Measurements from ENCODE around the gene NIPAL1.

NIPAL1 gene

GRCh38 chr4:48022192-48022799, 5.7 kb downstream of the NIPAL1 start:
- Histone ChIP-seq H3K9me3 (ENCODE audit: insufficient read depth, low read depth, low read length) (no peaks in the 10 kb centered on the region), H2AFZ (ENCODE audit: low read length) (no peak overlapping the region), H3K9ac (ENCODE audit: low read depth, low read length, poor library complexity, severe bottlenecking) (no peak overlapping the region), H4K20me1 (ENCODE audit: insufficient read depth, low read length, poor library complexity, severe bottlenecking) (no peaks in the 10 kb centered on the region), H3K4me2 (ENCODE audit: low read depth, low read length, poor library complexity, severe bottlenecking) (no peak overlapping the region), H3K4me1 (ENCODE audit: insufficient read depth, low read length, poor library complexity, severe bottlenecking) (no peaks in the 10 kb centered on the region), H3F3A (ENCODE audit: low read depth) (no peaks in the 10 kb centered on the region), H3K27me3 (ENCODE audit: insufficient read depth, low read length, poor library complexity, severe bottlenecking) (peaks cover 13% of the 10 kb centered on the region), H3K36me3 (ENCODE audit: insufficient read depth, low read length) (no peaks in the 10 kb centered on the region), H3K4me3 (ENCODE audit: low read length, poor library complexity, severe bottlenecking) (no peak overlapping the region), H3K79me2 (ENCODE audit: insufficient read depth, low read length) (no peaks in the 10 kb centered on the region), H3K9me2 (replicated peaks; ENCODE audit: low read depth, low read length) (no peaks in the 10 kb centered on the region)
- no peak for TF ChIP-seq CTCF (conservative IDR thresholded peaks at IDR 0.05; ENCODE audit: low read length)
- no peak for TF ChIP-seq EZH2phosphoT487 (IDR thresholded peaks at IDR 0.05; ENCODE audit: borderline replicate concordance)

- Histone ChIP-seq H4K20me1 (ENCODE audit: insufficient read depth, low read length, poor library complexity, severe bottlenecking) (no peaks in the 10 kb centered on the region), H3K36me3 (ENCODE audit: insufficient read depth, low read length) (no peaks in the 10 kb centered on the region)
These were observed 8.0 kb downstream of the NIPAL1 start for GRCh38 chr4:48024522-48024921.

GRCh38 chr4:48025005-48025404, 8.4 kb downstream of the NIPAL1 start:
- no peak overlapping the region for H2AFZ ChIP-seq (ENCODE audit: low read length)
- H3K9me2 ChIP-seq (replicated peaks; ENCODE audit: low read depth, low read length), result no peaks in the 10 kb centered on the region
- no peaks in the 10 kb centered on the region for H3K79me2 ChIP-seq (ENCODE audit: insufficient read depth, low read length)
- H3K4me1 ChIP-seq (ENCODE audit: insufficient read depth, low read length, poor library complexity, severe bottlenecking), result no peaks in the 10 kb centered on the region
- TF ChIP-seq EZH2phosphoT487 (IDR thresholded peaks at IDR 0.05; ENCODE audit: borderline replicate concordance) (no peak), CTCF (conservative IDR thresholded peaks at IDR 0.05; ENCODE audit: low read length) (no peak)
- H3F3A ChIP-seq (ENCODE audit: low read depth), result no peaks in the 10 kb centered on the region
- H3K9ac ChIP-seq (ENCODE audit: low read depth, low read length, poor library complexity, severe bottlenecking), result no peak overlapping the region
- no peaks in the 10 kb centered on the region for H3K36me3 ChIP-seq (ENCODE audit: insufficient read depth, low read length)
- no peaks in the 10 kb centered on the region for H3K27me3 ChIP-seq (ENCODE audit: insufficient read depth, low read length, poor library complexity, severe bottlenecking)
- H3K4me3 ChIP-seq (ENCODE audit: low read length, poor library complexity, severe bottlenecking), result no peak overlapping the region
- no peaks in the 10 kb centered on the region for H4K20me1 ChIP-seq (ENCODE audit: insufficient read depth, low read length, poor library complexity, severe bottlenecking)
- no peak overlapping the region for H3K4me2 ChIP-seq (ENCODE audit: low read depth, low read length, poor library complexity, severe bottlenecking)
- no peaks in the 10 kb centered on the region for H3K9me3 ChIP-seq (ENCODE audit: insufficient read depth, low read depth, low read length)

More at GRCh38 chr4:48024522-48024921, 8.0 kb downstream of the NIPAL1 start:
- no peaks in the 10 kb centered on the region for H3K79me2 ChIP-seq (ENCODE audit: insufficient read depth, low read length)
- no peak overlapping the region for H2AFZ ChIP-seq (ENCODE audit: low read length)
- no peak overlapping the region for H3K4me2 ChIP-seq (ENCODE audit: low read depth, low read length, poor library complexity, severe bottlenecking)
- no peaks in the 10 kb centered on the region for H3K9me2 ChIP-seq (replicated peaks; ENCODE audit: low read depth, low read length)
- TF ChIP-seq CTCF (conservative IDR thresholded peaks at IDR 0.05; ENCODE audit: low read length) (no peak), EZH2phosphoT487 (IDR thresholded peaks at IDR 0.05; ENCODE audit: borderline replicate concordance) (no peak)
- H3K4me1 ChIP-seq (ENCODE audit: insufficient read depth, low read length, poor library complexity, severe bottlenecking), result no peaks in the 10 kb centered on the region
- peaks cover 1% of the 10 kb centered on the region for H3K27me3 ChIP-seq (ENCODE audit: insufficient read depth, low read length, poor library complexity, severe bottlenecking)
- H3K9me3 ChIP-seq (ENCODE audit: insufficient read depth, low read depth, low read length), result no peaks in the 10 kb centered on the region
- no peaks in the 10 kb centered on the region for H3F3A ChIP-seq (ENCODE audit: low read depth)
- H3K9ac ChIP-seq (ENCODE audit: low read depth, low read length, poor library complexity, severe bottlenecking), result no peak overlapping the region
- no peak overlapping the region for H3K4me3 ChIP-seq (ENCODE audit: low read length, poor library complexity, severe bottlenecking)

Measured in Loucy (cell line).